ENCODE measurements around the gene PHIP. TPM values are rescaled to one million over a fixed set of nuclear protein-coding genes. Genes with fewer than 3 reads are reported as not detected.

The PHIP gene
- total RNA-seq, 1 experiment from 2014 or later = 53.6 TPM

DNA sequence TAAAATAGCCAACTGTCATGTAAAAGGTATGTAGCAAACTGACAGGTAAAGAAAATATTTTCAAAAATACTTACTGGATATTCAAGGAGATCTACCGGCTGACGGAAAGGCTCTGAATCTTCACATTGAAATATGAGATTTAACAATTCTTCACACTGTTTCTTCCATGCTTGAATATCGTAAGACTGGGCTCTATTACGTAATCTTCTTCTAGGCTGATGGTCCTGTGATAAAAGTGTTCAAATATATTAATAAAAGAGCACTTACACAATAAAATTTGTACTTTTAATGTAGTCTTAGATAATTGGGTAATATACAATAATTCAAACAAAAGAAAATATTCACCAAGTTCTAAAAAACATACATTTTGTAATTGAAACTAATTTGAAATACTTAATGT lies 123.3 kb downstream of the PHIP start:
- H2BK12ac ChIP-seq (ENCODE audit: insufficient read length, low read depth, low read length) = no peak overlapping the region
- WGBS (ENCODE audit: extremely low coverage, insufficient read length, low lambda C conversion rate) = no CpG with 5 or more reads among the region's 4 CpGs
- H3K36me3 Mint-ChIP-seq (ENCODE audit: insufficient read depth in 1 of 3, low read depth in 3 of 3) = peaks cover 61 to 81% (median 73%) of the 10 kb centered on the region in 3 experiments

More for the DNA sequence above, 123.3 kb downstream of the PHIP start:
- Histone ChIP-seq H3K4me2 (ENCODE audit: insufficient read depth, insufficient read length, low read length) (no peak overlapping the region), H4K5ac (ENCODE audit: insufficient read length, low read depth, low read length) (no peak overlapping the region), H2AFZ (ENCODE audit: low read length) (no peak overlapping the region), H2BK15ac (ENCODE audit: low read depth, low read length) (no peak overlapping the region), H3K23me2 (ENCODE audit: insufficient read length, low read depth, low read length, poor library complexity, severe bottlenecking) (no peaks in the 10 kb centered on the region), H4K20me1 (ENCODE audit: control insufficient read depth, insufficient read depth, insufficient read length) (no peaks in the 10 kb centered on the region), H3K27ac (ENCODE audit: insufficient read length, low read depth, low read length) (no peak overlapping the region), H3K14ac (ENCODE audit: insufficient read depth, low read length) (no peak overlapping the region), H3K56ac (ENCODE audit: insufficient read length, low read depth, low read length) (no peak overlapping the region), H3K9ac (ENCODE audit: extremely low read depth, insufficient read length, low read length) (no peak overlapping the region), H2BK20ac (ENCODE audit: low read depth, low read length, poor library complexity, severe bottlenecking) (no peak overlapping the region), H3K79me1 (ENCODE audit: insufficient read depth, low read depth, low read length, poor library complexity, severe bottlenecking) (no peaks in the 10 kb centered on the region), H3K79me2 (ENCODE audit: insufficient read depth, low read length) (no peaks in the 10 kb centered on the region), H2BK5ac (ENCODE audit: insufficient read length, low read length) (no peak overlapping the region), H3K18ac (ENCODE audit: insufficient read length, low read depth, low read length) (no peak overlapping the region), H3K4ac (ENCODE audit: low read depth, low read length) (no peak overlapping the region), H2BK120ac (ENCODE audit: low read depth, low read length, poor library complexity, severe bottlenecking) (no peak overlapping the region), H2AK5ac (ENCODE audit: insufficient read length, low read length) (no peak overlapping the region), H4K91ac (ENCODE audit: insufficient read length, low read depth, low read length) (no peak overlapping the region), H3K4me1 (ENCODE audit: insufficient read depth, low read length) (no peaks in the 10 kb centered on the region; the same call in 1 of the 2 replicates), H3T11ph (ENCODE audit: low read length) (no peak overlapping the region), H4K8ac (replicated peaks; ENCODE audit: insufficient read length, low read depth, low read length) (no peak overlapping the region), H3K27me3 (ENCODE audit: insufficient read depth, low read length) (no peaks in the 10 kb centered on the region), H3K9me3 (ENCODE audit: control insufficient read depth, low read depth, low read length) (no peaks in the 10 kb centered on the region), H3K23ac (ENCODE audit: insufficient read length, low read depth, low read length) (no peak overlapping the region)
- TF ChIP-seq, protein P1, sequence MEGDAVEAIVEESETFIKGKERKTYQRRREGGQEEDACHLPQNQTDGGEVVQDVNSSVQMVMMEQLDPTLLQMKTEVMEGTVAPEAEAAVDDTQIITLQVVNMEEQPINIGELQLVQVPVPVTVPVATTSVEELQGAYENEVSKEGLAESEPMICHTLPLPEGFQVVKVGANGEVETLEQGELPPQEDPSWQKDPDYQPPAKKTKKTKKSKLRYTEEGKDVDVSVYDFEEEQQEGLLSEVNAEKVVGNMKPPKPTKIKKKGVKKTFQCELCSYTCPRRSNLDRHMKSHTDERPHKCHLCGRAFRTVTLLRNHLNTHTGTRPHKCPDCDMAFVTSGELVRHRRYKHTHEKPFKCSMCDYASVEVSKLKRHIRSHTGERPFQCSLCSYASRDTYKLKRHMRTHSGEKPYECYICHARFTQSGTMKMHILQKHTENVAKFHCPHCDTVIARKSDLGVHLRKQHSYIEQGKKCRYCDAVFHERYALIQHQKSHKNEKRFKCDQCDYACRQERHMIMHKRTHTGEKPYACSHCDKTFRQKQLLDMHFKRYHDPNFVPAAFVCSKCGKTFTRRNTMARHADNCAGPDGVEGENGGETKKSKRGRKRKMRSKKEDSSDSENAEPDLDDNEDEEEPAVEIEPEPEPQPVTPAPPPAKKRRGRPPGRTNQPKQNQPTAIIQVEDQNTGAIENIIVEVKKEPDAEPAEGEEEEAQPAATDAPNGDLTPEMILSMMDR (conservative IDR thresholded peaks at IDR 0.05) = no peak
- H3K4me1 Mint-ChIP-seq = peaks cover 12 to 13% of the 10 kb centered on the region in 2 experiments
- H3K9me3 Mint-ChIP-seq = peaks cover 15 to 16% of the 10 kb centered on the region in 2 experiments
- DNase-seq = no peak
- H3K27ac Mint-ChIP-seq = no peak overlapping the region
- H3K4me3 Mint-ChIP-seq = no peak overlapping the region
- H3K27me3 Mint-ChIP-seq (ENCODE audit: low read depth) = no peaks in the 10 kb centered on the region

All from H9 (cell line).